Measurements from ENCODE around the gene PAQR7. TPM values are rescaled to one million over a fixed set of nuclear protein-coding genes. Genes with fewer than 3 reads are reported as not detected.

PAQR7 gene
- total RNA-seq, 1 donor from 2014 or later, result 18.7 TPM

- Mint-ChIP-seq H3K4me3 (ENCODE audit: unreplicated experiment) (no peak overlapping the region), H3K4me1 (ENCODE audit: unreplicated experiment) (peaks cover 16% of the 10 kb centered on the region)
Observed at GRCh38 chr1:25879675-25880074, 4.2 kb upstream of the PAQR7 start.

GRCh38 chr1:25878690-25879089 lies 3.2 kb upstream of the PAQR7 start:
- no peak for DNase-seq (ENCODE audit: low spot score)
- no peak overlapping the region for H3K27ac Mint-ChIP-seq (ENCODE audit: unreplicated experiment)
- peaks cover 4% of the 10 kb centered on the region for H3K36me3 Mint-ChIP-seq (ENCODE audit: low read depth, unreplicated experiment)
- peaks cover 15% of the 10 kb centered on the region for H3K27me3 Mint-ChIP-seq (ENCODE audit: unreplicated experiment)
- no peak overlapping the region for H3K4me3 Mint-ChIP-seq (ENCODE audit: unreplicated experiment)
- H3K9me3 Mint-ChIP-seq (ENCODE audit: unreplicated experiment), result no peaks in the 10 kb centered on the region
- H3K4me1 Mint-ChIP-seq (ENCODE audit: unreplicated experiment), result peaks cover 16% of the 10 kb centered on the region
- TF ChIP-seq CTCF (IDR thresholded peaks at IDR 0.05; ENCODE audit: unreplicated experiment), result no peak

More at GRCh38 chr1:25879675-25880074, 4.2 kb upstream of the PAQR7 start:
- Mint-ChIP-seq H3K27me3 (ENCODE audit: unreplicated experiment) (peaks cover 15% of the 10 kb centered on the region), H3K9me3 (ENCODE audit: unreplicated experiment) (no peaks in the 10 kb centered on the region), H3K27ac (ENCODE audit: unreplicated experiment) (no peak overlapping the region), H3K36me3 (ENCODE audit: low read depth, unreplicated experiment) (peaks cover 4% of the 10 kb centered on the region)
- TF ChIP-seq CTCF (IDR thresholded peaks at IDR 0.05; ENCODE audit: unreplicated experiment), result no peak
- no peak for DNase-seq (ENCODE audit: low spot score)

GRCh38 chr1:25877155-25877554 lies 1.6 kb upstream of the PAQR7 start:
- H3K4me1 Mint-ChIP-seq (ENCODE audit: unreplicated experiment), result peaks cover 18% of the 10 kb centered on the region
- H3K27me3 Mint-ChIP-seq (ENCODE audit: unreplicated experiment), result peaks cover 15% of the 10 kb centered on the region
- H3K27ac Mint-ChIP-seq (ENCODE audit: unreplicated experiment), result no peak overlapping the region
- TF ChIP-seq CTCF (IDR thresholded peaks at IDR 0.05; ENCODE audit: unreplicated experiment), result no peak
- peaks cover 7% of the 10 kb centered on the region for H3K36me3 Mint-ChIP-seq (ENCODE audit: low read depth, unreplicated experiment)
- no peak for DNase-seq (ENCODE audit: low spot score)
- H3K9me3 Mint-ChIP-seq (ENCODE audit: unreplicated experiment), result no peaks in the 10 kb centered on the region
- no peak overlapping the region for H3K4me3 Mint-ChIP-seq (ENCODE audit: unreplicated experiment)

GRCh38 chr1:25876693-25877077 lies 1.2 kb upstream of the PAQR7 start:
- peak overlapping the region; percentile 88 for H3K4me3 Mint-ChIP-seq (ENCODE audit: unreplicated experiment)
- no peak for DNase-seq (ENCODE audit: low spot score)

More at GRCh38 chr1:25876693-25877077, 1.2 kb upstream of the PAQR7 start:
- no peak for TF ChIP-seq CTCF (IDR thresholded peaks at IDR 0.05; ENCODE audit: unreplicated experiment)
- Mint-ChIP-seq H3K4me1 (ENCODE audit: unreplicated experiment) (peaks cover 18% of the 10 kb centered on the region), H3K36me3 (ENCODE audit: low read depth, unreplicated experiment) (peaks cover 7% of the 10 kb centered on the region), H3K27me3 (ENCODE audit: unreplicated experiment) (peaks cover 15% of the 10 kb centered on the region), H3K27ac (ENCODE audit: unreplicated experiment) (peak overlapping the region; percentile 85), H3K9me3 (ENCODE audit: unreplicated experiment) (no peaks in the 10 kb centered on the region)
